DMS153 (cell line): ENCODE measurements around the gene PNPLA4.

ENCODE experiments used
- DNase-seq: peaks from one replicate; lab custom pipeline; 2025; lab: John Stamatoyannopoulos, UW

PNPLA4 gene

GRCh38 chrX:7872042-7872441, 55.2 kb downstream of the PNPLA4 start:
- DNase-seq = no peak

GRCh38 chrX:7852166-7852565, 75.0 kb downstream of the PNPLA4 start:
- no peak for DNase-seq
